HG03135 (cell line): ENCODE measurements around the gene ARHGAP26.
"Not testable (repeated sequence)": the region's sequence is repeated elsewhere in the genome, so short reads cannot be mapped to it uniquely, and the experiment has no call there.

Experiments used
- ATAC-seq: cut with Tn5 transposase; IDR thresholded peaks from one replicate; pipeline ENCODE4 v1.9.1; 2021; ENCODE audit warnings: mild to moderate bottlenecking, moderate library complexity; ENCODE audit not compliant: unreplicated experiment

ARHGAP26 gene

DNA sequence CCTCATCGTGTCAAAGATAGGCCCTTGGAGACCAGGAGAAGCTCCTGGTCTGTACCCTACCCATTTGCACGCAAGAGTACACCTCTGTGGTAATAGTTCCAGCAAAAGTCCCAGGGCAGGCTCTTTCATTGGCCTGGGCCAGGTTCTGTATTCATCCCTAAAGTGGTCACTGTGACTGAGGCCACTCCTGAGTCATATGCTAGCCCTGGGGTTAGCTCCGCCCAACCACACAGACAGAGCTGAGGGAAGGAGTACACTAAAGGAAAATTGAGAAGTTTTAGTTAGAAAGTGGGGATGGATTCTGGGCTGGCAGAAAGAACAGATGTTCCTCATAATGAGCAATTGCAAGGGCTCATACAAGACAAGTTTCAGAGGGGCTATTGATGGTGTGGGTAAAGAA lies 206.7 kb downstream of the ARHGAP26 start:
- ATAC-seq, result no peak

DNA sequence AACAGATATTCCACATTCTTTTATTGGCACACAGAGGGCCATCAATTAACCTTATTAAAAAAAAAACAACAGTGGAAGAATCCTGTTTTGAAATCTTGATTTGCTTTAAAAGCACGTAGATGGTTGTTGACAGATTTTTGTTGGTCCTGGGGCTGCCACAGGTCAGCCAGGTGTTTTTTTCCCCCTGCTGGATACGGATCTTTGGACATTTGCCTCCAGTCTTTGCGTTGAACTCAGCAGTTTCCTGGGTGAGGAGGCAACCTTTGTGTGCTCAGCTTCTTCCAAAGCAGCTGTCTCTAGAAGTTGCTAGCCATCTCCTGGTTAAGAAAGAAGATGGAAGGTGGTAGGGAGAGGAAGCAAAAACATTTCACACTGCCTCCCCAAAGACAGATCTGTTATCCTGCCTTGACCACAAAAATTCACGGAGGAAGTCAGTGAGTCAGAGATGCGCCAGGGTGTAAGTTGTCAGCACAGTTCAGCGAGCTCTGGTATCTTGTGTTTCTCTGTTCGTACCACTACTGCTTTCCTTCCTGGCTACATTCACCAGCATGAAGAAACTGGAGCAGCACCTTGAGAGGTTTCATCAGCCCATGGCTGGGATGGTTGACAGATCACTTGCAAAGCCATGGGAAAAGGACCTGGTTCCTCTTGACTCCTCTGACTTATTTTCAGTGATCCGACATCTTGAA lies 207.3 kb downstream of the ARHGAP26 start:
- ATAC-seq, result peak; percentile 78

DNA sequence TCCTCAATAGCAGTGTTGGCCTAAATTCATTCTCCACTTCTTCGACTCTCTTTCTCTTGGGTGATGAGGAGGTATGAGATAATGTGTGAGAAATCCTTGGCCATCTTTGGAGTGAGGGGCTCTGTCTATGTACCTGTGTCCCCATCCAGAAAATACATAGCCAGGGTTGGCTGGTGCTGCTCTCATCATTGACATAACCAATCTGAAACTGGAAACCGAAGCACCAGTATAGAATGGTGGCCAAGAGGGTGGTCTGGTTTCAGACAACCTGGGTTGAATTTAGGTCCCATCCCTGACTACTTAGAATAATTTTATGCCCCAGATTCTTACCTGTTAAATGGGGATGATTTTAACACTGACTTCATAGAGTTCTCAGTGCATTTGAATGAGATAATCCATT lies 208.1 kb downstream of the ARHGAP26 start:
- no peak for ATAC-seq

DNA sequence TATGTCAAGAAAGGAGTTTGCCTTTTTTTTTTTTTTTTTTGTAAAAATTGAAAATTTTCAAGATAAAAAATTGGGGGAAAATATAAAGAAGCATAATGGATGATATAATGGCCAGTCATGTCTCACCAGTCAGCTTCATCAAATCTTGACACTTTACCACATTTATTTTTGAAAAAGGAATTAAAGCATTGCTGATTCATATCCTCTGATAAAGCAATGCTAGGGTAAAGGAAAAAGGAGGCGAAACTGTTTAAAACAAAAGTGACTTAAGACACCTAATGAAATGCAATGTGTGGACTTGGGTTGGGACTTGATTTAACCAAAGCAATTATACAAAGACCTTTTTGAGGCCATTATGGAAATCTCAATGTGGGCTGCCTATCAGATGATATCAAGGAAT lies 208.5 kb downstream of the ARHGAP26 start:
- no peak for ATAC-seq

DNA sequence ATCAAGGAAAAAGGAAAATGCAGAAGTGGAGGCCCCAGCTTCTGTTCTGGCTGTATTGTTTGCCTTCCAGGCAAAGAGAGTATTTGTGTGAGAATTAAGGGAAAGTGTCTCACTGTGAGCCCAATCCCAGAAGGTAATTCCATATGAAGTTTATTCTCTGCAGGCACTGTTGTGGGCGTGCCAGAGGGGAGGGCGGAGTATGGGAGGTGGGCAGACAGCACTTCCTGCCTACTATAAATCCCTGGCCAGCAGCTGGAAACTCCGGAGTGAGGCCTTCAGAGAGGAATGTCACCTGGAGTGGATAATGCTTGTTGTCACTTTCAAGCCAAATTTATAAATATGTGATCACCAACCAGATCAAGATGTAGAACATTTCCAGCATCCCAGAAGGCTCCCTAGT lies 209.5 kb downstream of the ARHGAP26 start:
- ATAC-seq, result no peak

DNA sequence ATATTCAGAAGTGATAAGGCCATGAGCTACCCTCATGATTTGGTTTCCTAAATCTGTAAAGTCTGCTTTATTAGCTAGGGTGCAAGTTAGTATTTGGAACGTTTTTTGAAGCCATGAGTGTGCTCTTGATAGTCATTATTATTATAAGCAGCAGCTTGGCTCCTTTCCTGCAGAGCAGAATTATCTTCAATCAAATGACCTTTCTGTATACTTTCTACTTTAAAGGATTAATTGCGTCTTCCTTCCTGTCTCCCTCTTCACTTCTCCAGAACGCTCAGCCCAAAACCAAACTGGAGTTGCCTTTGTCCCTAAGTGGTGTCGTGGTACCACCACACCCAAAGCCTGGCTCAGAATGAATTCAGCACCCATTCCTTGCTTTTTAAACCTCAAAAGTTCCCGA lies 211.3 kb downstream of the ARHGAP26 start:
- no peak for ATAC-seq

DNA sequence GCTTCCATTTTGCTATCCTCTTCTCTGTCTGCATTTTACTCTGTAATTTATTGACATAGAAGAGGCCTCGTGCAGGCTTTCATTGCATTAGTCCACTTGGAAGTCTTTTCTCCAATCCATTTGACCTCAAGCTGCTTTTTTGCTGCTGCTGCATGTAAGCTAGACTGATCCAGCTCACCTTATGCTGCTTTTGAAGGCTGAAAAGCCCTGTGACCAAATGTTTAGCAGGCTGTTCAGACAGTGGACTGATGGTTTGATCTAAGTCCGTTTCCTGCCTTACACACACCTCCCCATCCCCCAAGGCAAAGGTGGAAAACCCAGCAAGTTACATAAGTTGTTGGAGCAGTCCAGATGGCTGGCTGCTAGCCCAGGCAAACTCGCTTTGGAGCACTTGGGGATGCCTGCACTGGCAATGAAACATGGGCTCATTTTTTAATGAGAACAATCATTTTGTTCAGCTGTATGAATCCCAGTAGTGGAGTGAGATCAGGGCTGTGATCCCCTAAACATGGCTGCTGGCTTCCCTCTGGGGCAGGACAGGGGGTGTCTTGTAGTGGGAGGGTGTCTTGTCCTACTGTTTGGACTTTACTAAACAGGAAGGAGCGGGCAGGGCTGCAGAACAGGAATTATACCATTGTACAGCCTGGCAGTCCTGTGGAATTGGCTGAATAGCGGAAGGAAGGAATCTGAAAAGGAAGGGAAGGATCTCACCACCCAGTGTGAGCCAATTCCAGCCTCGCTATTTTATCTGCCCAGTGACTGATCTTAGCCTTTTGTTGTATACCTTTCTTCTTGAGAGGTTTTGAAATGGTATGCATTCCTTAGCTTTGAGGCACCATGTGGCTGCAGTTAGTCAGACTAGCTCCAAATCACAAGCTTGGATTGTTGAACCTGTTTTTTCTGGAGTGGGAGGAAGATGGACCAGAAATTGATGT lies 212.0 kb downstream of the ARHGAP26 start:
- no peak for ATAC-seq

DNA sequence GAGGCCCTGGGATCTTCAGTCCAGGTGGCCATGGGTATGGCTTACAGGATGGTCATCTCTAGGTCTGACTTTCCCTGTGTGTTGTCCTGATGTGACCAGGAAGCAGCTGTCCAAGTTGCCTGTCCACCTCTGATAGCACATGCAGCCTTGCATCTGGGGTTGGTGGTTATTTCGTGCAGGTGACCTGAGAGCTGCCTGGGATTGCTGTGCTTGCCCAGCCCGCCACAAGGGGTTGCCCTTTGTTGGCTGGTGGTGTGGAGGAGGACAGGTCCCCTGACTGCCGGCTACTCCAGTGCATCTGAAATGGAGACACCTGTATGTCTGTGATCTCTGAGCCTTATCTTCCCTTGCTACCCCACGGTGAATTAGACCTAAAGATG lies 212.6 kb downstream of the ARHGAP26 start:
- ATAC-seq, result no peak

DNA sequence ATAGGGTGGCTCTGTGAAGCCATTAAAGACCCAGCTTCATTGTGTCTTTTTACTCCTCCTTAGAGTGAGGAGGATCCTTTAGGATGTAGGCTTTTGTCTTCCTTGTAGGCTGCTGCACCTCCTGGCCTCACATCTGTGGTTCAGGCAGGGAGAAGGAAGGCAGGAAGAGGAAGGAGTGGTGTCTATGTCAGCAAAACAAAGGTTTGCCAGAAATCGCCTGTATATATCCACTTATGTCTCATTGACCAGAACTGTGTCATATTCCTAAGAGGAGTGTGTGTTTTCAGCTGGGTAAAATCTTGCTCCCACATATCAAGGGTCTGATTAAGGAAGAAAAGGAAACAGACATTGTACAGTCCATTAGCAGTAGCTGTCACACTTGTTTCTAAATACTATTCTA lies 213.8 kb downstream of the ARHGAP26 start:
- ATAC-seq, result no peak

DNA sequence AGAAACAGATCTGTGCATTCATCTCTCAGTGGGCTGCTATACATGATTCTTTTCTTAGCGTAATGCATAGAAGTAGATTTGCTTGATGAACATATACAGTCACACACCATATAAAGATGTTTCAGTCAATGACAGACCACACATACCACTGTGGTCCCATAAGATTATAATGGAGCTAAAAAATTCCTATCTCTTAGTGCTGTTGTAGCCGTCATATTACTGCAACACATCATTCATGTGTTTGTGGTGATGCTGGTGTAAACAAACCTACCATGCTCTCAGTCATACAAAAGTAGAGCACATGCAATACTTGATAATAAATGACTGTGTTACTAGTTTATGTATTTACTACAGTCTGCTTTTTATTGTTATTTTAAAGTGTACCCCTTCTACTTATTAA lies 214.3 kb downstream of the ARHGAP26 start:
- no peak for ATAC-seq

DNA sequence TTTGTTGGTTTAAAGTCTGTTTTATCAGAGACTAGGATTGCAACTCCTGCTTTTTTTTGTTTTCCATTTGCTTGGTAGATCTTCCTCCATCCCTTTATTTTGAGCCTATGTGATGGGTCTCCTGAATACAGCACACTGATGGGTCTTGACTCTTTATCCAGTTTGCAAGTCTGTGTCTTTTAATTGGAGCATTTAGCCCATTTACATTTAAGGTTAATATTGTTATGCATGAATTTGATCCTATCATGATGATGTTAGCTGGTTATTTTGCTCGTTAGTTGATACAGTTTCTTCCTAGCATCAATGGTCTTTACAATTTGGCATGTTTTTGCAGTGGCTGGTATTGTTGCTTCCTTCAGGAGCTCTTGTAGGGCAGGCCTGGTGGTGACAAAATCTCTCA lies 219.1 kb downstream of the ARHGAP26 start:
- not testable (repeated sequence) for ATAC-seq

DNA sequence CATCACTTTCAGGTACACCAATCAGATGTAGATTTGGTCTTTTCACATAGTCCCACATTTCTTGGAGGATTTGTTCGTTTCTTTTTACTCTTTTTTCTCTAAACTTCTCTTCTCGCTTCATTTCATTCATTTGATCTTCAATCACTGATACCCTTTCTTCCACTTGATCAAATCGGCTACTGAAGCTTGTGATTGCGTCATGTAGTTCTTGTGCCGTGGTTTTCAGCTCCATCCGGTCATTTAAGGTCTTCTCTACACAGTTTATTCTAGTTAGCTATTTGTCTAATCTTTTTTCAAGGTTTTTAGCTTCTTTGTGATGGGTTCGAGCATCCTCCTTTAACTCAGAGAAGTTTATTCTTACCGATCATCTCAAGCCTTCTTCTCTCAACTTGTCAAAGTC lies 219.9 kb downstream of the ARHGAP26 start:
- not testable (repeated sequence) for ATAC-seq

DNA sequence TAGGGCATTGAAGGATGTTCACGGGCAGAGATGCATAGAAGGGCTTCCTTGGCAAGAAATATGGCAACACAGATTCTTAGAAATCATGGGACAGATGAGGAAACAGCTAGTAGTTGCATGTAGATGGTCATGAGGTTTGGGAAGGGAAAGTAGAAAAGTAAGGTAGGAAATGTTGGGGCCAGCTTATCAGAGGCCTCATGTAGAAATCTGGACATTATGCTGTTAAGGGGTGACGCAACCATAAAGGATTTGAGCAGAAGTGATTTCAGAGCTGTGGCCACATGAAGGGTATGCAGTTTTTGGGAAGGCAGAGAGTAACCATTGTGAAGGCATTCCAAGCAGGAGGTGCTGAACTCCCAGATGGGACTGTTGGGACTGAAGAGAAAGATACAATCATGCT lies 224.0 kb downstream of the ARHGAP26 start:
- no peak for ATAC-seq

DNA sequence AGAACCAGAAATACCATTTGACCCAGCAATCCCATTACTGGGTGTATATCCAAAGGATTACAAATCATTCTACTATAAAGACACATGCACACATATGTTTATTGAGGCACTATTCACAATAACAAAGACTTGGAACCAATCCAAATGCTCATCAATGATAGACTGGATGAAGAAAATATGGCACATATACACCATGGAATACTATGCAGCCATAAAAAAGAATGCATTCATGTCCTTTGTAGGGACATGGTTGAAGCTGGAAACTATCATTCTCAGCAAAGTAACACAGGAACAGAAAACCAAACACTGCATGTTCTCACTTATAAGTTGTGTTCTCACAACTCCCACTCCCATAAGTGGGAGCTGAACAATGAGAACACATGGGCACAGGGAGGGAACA lies 225.4 kb downstream of the ARHGAP26 start:
- ATAC-seq, result not testable (repeated sequence)

DNA sequence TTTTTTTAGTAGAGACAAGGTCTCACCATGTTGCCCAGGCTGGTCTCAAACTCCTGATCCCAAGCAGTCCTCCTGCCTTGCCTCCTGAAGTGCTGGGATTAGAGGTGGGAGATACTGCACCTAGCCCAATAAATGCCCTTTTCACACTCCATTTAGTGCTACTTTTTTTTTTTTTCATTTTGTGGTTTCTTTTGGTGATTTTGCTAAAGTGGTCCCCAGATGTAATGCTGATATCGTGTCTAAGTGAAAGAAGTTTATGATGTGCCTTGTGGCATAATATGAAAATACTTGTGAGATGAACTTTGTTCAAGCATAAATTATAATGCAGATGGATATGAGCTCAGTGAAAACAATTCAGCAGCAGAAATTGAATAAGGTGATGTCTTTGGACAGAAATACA lies 227.4 kb downstream of the ARHGAP26 start:
- ATAC-seq, result no peak

DNA sequence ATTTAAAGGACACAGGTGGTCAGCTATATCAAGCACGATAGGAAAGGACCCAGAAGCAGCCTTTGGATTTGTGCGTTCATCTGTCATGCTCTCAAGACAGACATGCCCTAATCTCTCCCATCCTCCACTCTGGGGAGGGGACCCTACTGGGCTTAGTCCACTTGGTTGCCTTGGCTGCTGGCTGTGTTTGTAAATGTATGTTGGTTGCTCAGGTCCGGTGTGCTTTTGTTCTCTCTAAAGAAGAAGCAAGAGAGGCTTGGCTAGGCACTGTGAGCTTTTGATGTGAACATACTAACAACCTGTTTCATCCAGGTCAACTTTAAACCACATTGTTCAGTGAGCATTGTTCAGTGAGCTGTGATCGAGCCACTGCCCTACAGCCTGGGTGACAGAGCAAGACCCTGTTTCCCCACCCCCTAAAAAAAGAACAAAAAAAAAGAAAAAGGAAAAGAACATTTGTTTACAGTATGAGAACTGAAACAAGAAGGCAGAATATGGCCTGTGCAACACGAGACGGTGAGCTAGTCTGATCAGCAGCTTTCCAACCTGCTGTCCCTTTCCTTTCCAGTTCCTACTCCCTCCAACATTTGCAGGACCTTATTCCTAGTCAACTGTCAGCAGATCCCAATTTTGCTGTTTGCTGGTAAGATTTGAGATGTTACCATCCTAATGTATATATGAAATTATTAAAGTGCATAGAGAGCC lies 228.3 kb downstream of the ARHGAP26 start:
- ATAC-seq, result no peak

DNA sequence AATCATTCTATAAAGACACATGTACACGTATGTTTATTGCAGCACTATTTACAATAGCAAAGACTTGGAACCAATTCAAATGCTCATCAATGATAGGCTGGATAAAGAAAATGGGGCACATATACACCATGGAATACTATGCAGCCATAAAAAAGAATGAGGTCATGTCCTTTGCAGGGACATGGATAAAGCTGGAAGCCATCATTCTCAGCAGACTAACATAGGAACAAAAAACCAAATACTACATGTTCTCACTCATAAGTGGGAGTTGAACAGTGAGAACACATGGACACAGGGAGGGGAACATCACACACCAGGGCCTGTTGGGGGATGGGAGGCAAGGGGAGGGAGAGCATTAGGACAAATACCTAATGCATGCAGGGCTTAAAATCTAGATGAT lies 230.4 kb downstream of the ARHGAP26 start:
- ATAC-seq, result not testable (repeated sequence)

DNA sequence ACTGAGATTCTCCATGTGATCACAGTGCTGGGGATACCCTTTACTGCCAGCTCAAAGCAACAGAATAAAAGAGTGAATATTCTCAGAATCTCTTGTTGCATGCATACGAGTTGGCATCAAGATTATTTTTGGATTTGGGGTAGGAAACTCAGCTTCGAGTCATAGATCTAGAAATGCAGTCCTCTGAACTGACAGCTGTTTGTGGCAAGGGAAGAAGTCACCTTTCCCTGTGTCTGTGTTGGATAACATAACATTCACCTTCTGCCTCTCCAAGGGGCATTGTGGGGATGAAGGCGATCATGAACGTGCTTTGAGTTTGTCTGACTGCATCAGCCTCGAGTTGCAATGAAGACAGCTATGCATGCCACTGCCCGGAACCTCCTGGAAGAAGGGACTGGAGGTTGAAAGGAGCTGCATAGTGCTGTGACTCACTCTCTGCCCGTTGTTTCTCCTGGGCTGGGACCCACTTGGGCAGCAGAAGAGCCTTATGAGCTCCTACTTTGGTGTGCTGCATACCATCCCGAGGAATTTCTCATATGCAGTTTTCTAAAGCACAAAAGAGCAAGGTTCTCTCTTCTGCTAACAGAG lies 231.7 kb downstream of the ARHGAP26 start:
- no peak for ATAC-seq

DNA sequence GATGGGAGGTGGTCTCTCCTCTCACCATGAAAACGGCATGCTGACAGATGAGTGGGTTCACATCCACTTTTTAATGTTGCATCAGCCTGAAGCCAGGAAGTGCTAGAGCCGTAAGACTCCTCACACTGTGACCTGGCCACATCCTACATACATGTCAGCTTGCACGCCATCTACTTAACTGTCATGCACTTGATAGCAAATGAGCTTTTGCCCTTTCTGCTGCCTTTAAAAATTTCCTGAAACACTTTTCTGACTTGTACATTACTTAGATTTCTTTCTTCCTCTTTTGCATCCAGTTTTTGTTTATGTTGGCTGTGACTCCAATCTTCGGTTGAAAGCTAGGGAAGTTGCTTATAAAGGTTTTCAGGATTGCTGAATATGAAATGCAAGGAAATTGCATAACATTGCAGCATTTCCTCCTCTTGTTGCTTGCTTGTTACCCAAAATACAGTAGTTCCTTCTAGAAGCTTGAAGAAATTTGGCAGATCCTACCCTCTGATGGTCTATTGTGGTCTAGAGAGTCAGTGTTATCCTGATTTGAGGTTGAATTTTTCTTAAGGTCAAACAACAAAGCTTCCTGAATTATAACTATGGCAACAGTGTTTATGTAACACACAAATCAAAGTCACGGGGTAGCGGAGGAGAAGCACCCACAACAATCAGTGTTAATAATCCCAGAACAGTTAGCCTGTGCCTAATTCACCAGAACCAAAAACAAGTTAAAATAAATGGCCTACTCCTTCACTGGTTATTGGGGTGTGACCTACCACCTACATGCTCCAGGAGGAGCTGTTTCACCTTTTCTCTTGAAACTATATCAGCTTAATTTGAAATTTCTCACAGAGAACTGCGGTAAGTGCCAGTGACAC lies 232.5 kb downstream of the ARHGAP26 start:
- ATAC-seq, result peak; percentile 73

DNA sequence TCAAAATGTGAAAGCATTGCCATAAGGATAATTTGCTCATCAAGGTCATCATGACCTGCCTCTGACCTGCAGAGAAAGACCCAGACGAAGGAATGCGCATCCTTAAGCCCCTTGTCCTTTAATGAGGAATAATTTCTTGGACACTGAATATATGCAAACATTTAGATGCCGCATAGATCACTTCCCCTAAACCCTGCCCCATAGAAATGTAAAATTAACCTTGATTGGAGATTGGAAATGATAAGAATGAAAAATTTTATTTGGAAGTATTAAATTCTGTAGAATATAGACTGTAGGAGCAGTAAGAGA lies 233.1 kb downstream of the ARHGAP26 start:
- ATAC-seq, result no peak
